Measurements from ENCODE around the gene TMEM61.

GRCh38 chr1:55039342-55040082 is 59.1 kb downstream of the TMEM61 start, which contains the start of gene PCSK9:
- TF ChIP-seq EZH2 (IDR thresholded peaks at IDR 0.05) (no peak), POLR2AphosphoS5 (IDR thresholded peaks at IDR 0.05; ENCODE audit: borderline replicate concordance, low read depth, low read length) (peak; percentile 90), FOXP2 (optimal IDR thresholded peaks at IDR 0.05; ENCODE audit: control extremely low read depth, extremely low read length, insufficient read depth) (no peak)
